Stimulated activated CD4-positive, alpha-beta T cell treated with anti-CD3 and anti-CD28 coated beads, Interleukin-1b, Interleukin-23, amount 100 ng/mL, for 4 hours (primary cell): Measurements from ENCODE around the gene DHX34.
"Not testable (repeated sequence)": the region's sequence is repeated elsewhere in the genome, so short reads cannot be mapped to it uniquely, and the experiment has no call there.

Experiments
- DNase-seq, 2 donors: peaks; one replicate each; pipeline ENCODE4 v3.0.0-alpha.2; 2020; ENCODE audit warnings: low read depth in 2 of 2

DHX34 gene

GRCh38 chr19:47363758-47364531 is 14.8 kb downstream of the DHX34 start:
- no peak for DNase-seq

GRCh38 chr19:47365455-47365854 is 16.3 kb downstream of the DHX34 start:
- not testable (repeated sequence) for DNase-seq

- DNase-seq: no peak
These were observed 21.0 kb downstream of the DHX34 start for GRCh38 chr19:47370045-47370611.

GRCh38 chr19:47371261-47371660 is 22.1 kb downstream of the DHX34 start:
- DNase-seq: no peak

- no peak for DNase-seq
These were observed 23.5 kb downstream of the DHX34 start for GRCh38 chr19:47372603-47373002.

GRCh38 chr19:47373246-47374240 is 24.4 kb downstream of the DHX34 start:
- no peak for DNase-seq

GRCh38 chr19:47374876-47375693 is 26.0 kb downstream of the DHX34 start:
- no peak for DNase-seq

- no peak for DNase-seq
These were observed 26.8 kb downstream of the DHX34 start for GRCh38 chr19:47375694-47376588.

GRCh38 chr19:47376589-47377144 is 27.6 kb downstream of the DHX34 start:
- no peak for DNase-seq

- no peak for DNase-seq
These were observed 28.1 kb downstream of the DHX34 start for GRCh38 chr19:47377208-47377701.

- DNase-seq: no peak
These were observed 28.7 kb downstream of the DHX34 start for GRCh38 chr19:47377801-47378200.

GRCh38 chr19:47378246-47378645 is 29.1 kb downstream of the DHX34 start:
- no peak for DNase-seq

- DNase-seq: no peak
These were observed 30.3 kb downstream of the DHX34 start for GRCh38 chr19:47379381-47379938.

GRCh38 chr19:47380559-47380958 is 31.4 kb downstream of the DHX34 start:
- DNase-seq: no peak

GRCh38 chr19:47381121-47381520 is 32.0 kb downstream of the DHX34 start:
- no peak for DNase-seq

GRCh38 chr19:47381653-47382279 is 32.7 kb downstream of the DHX34 start:
- DNase-seq: no peak

- DNase-seq: not testable (repeated sequence)
These were observed 34.8 kb downstream of the DHX34 start for GRCh38 chr19:47383890-47384289.

- not testable (repeated sequence) for DNase-seq
These were observed 35.4 kb downstream of the DHX34 start for GRCh38 chr19:47384533-47384932.

GRCh38 chr19:47386582-47386981 is 37.5 kb downstream of the DHX34 start:
- not testable (repeated sequence) for DNase-seq
